Peyer's patch (tissue), 4 donors: Measurements from ENCODE around the gene ALDH4A1.

Experiments
- CTCF ChIP-seq, 6 experiments: fragments of 450-650 bp in 4 of 6; fragments of 200-600 bp in 2 of 6; sonication (generic) in 1 of 6; IDR thresholded peaks; one replicate each; pipeline ENCODE4 v1.5.1; 2017 to 2019; ENCODE audit warnings: antibody characterized with exemption in 6 of 6, mild to moderate bottlenecking in 3 of 6, moderate library complexity in 1 of 6
- POLR2A ChIP-seq, 2 donors: fragments of 450-650 bp; IDR thresholded peaks; one replicate each; pipeline ENCODE4 v1.5.1; 2017; ENCODE audit warnings: antibody characterized with exemption in 2 of 2, mild to moderate bottlenecking in 2 of 2, moderate library complexity in 2 of 2

GRCh38 chr1:18927082-18927653, 24.8 kb upstream of the ALDH4A1 start:
- TF ChIP-seq CTCF (IDR thresholded peaks at IDR 0.05) (no peak), POLR2A (IDR thresholded peaks at IDR 0.05) (no peak)
